Erythroblast (primary cell): ENCODE results near the gene MTSS2.

Experiments
- GATA1 ChIP-seq: IDR thresholded peaks from 2 replicates; pipeline ENCODE4 v1.6.1; 2011; ENCODE audit warnings: low read depth, mild to moderate bottlenecking, control low read depth, low read length, moderate library complexity
- POLR2A ChIP-seq: IDR thresholded peaks from 2 replicates; pipeline ENCODE4 v1.6.1; 2011; ENCODE audit warnings: mild to moderate bottlenecking, low read length

- TF ChIP-seq POLR2A = no peak
- TF ChIP-seq GATA1 = no peak
Observed at GRCh38 chr16:70683146-70683944, 2.5 kb downstream of the MTSS2 start.
